K562 (cell line): ENCODE measurements around the gene GTPBP1. TPM values are rescaled to one million over a fixed set of nuclear protein-coding genes. Genes with fewer than 3 reads are reported as not detected.

Experiments
- ATF3 ChIP-seq, 2 experiments: fragments of 450-650 bp in 1 of 2; sonication (generic) in 1 of 2; formaldehyde crosslinking in 1 of 2; IDR thresholded peaks in 1 of 2; conservative IDR thresholded peaks in 1 of 2; 2 replicates each; pipeline versions ENCODE4 v1.6.1 to v1.8.1; 2016 to 2023; ENCODE audit warnings: mild to moderate bottlenecking in 2 of 2, moderate library complexity in 2 of 2, inconsistent platforms in 1 of 2, missing genetic modification reagents in 1 of 2
- CHD7 ChIP-seq: fragments of 200-600 bp; sonication (generic); IDR thresholded peaks from one replicate; pipeline ENCODE4 v1.6.1; 2012; ENCODE audit warnings: mild to moderate bottlenecking, low read depth, low read length, inconsistent platforms
- EGR1 ChIP-seq: fragments of 450-650 bp; conservative IDR thresholded peaks from 2 replicates; pipeline ENCODE4 v1.6.1; 2017; ENCODE audit warnings: mild to moderate bottlenecking
- ETV5 ChIP-seq: sonication (generic); formaldehyde crosslinking; IDR thresholded peaks from 2 replicates; pipeline ENCODE4 v1.4.0; 2020; ENCODE audit warnings: low read depth, mild to moderate bottlenecking, missing genetic modification reagents
- KDM5B ChIP-seq: fragments of 200-600 bp; sonication (generic); IDR thresholded peaks from 2 replicates; pipeline ENCODE4 v1.6.1; 2012; ENCODE audit warnings: low read depth, mild to moderate bottlenecking, moderate library complexity, low read length, control low read depth, inconsistent platforms; ENCODE audit not compliant: insufficient replicate concordance
- POLR2AphosphoS2 ChIP-seq: IDR thresholded peaks from 2 replicates; pipeline ENCODE4 v1.6.1; 2012; ENCODE audit warnings: low read length, improper control_type of control experiment
- TEAD1 ChIP-seq, 2 experiments: fragments of 450-650 bp in 1 of 2; sonication (generic) in 1 of 2; formaldehyde crosslinking; IDR thresholded peaks; 2 replicates each; pipeline versions ENCODE4 v1.4.0 to v1.8.0; 2020 to 2022; ENCODE audit warnings: mild to moderate bottlenecking in 2 of 2, missing genetic modification reagents in 1 of 2
- polyA plus RNA-seq, 8 experiments: library from polyadenylated mRNA; depleted of rRNA in 4 of 8; stranded (reverse) in 5 of 8; unstranded in 3 of 8; fragments of >200 nt; fragmentation: Nextera tagmentation in 2 of 8; fragmentation: Illumina TruSeq in 1 of 8; extraction: Ambion mirVana in 2 of 8; extraction: Trizol in 1 of 8; gene quantifications; 2 replicates each; pipeline versions ENCODE4 v1.2.1 to v1.2.3, GENCODE V29; 2011 to 2014; ENCODE audit warnings: inconsistent platforms in 1 of 8, missing spikeins in 1 of 8
- total RNA-seq, 7 experiments: library from RNA; depleted of rRNA in 6 of 7; stranded (reverse); fragments of >200 nt in 6 of 7; fragmentation: Illumina TruSeq in 2 of 7; extraction: Trizol in 2 of 7; gene quantifications; 2 replicates each; pipeline versions ENCODE4 v1.2.1 to v1.2.3, GENCODE V29; 2011 to 2021; ENCODE audit warnings: low replicate concordance in 1 of 7
- TF ChIP-seq, protein P1 (sequence below): fragments of 250-450 bp; sonication (Bioruptor Pico); IDR thresholded peaks from 2 replicates; pipeline ENCODE4 v1.8.0; 2021; ENCODE audit warnings: moderate library complexity, mild to moderate bottlenecking, inconsistent platforms
- TF ChIP-seq, protein P2 (sequence below): fragments of 250-450 bp; sonication (Bioruptor Pico); IDR thresholded peaks from 2 replicates; pipeline ENCODE4 v1.8.0; 2022; ENCODE audit warnings: inconsistent platforms
- TF ChIP-seq, protein P3 (sequence below): sonication (generic); formaldehyde crosslinking; IDR thresholded peaks from 2 replicates; pipeline ENCODE4 v1.8.1; 2023; ENCODE audit warnings: mild to moderate bottlenecking, missing genetic modification reagents

GTPBP1 gene
- total and polyA plus RNA-seq, 9 of the 15 experiments (the other 6 are each of a cell fraction or from before 2014, with no cell fraction given): 0.83 to 53.2 (median 23.3) TPM

- TF ChIP-seq ATF3 (IDR thresholded peaks at IDR 0.05): no peak
- no peak for TF ChIP-seq ATF3 (CRISPR knock-in tag; conservative IDR thresholded peaks at IDR 0.05)
- peak; percentile 25 for TF ChIP-seq KDM5B
- TF ChIP-seq CHD7: no peak
- no peak for TF ChIP-seq POLR2AphosphoS2
- TF ChIP-seq TEAD1 (CRISPR knock-in tag; IDR thresholded peaks at IDR 0.05): 0 out of 4 replicates have a peak, but pooled peaks of 1 of the 2 experiments have one; percentile 31
- TF ChIP-seq, protein P1, sequence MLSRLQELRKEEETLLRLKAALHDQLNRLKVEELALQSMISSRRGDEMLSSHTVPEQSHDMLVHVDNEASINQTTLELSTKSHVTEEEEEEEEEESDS (CRISPR knock-in tag): no peak
- TF ChIP-seq EGR1: peak; percentile 73
- TF ChIP-seq, protein P2, sequence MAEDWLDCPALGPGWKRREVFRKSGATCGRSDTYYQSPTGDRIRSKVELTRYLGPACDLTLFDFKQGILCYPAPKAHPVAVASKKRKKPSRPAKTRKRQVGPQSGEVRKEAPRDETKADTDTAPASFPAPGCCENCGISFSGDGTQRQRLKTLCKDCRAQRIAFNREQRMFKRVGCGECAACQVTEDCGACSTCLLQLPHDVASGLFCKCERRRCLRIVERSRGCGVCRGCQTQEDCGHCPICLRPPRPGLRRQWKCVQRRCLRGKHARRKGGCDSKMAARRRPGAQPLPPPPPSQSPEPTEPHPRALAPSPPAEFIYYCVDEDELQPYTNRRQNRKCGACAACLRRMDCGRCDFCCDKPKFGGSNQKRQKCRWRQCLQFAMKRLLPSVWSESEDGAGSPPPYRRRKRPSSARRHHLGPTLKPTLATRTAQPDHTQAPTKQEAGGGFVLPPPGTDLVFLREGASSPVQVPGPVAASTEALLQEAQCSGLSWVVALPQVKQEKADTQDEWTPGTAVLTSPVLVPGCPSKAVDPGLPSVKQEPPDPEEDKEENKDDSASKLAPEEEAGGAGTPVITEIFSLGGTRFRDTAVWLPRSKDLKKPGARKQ: no peak
- no peak for TF ChIP-seq ETV5 (CRISPR knock-in tag)
- TF ChIP-seq, protein P3, sequence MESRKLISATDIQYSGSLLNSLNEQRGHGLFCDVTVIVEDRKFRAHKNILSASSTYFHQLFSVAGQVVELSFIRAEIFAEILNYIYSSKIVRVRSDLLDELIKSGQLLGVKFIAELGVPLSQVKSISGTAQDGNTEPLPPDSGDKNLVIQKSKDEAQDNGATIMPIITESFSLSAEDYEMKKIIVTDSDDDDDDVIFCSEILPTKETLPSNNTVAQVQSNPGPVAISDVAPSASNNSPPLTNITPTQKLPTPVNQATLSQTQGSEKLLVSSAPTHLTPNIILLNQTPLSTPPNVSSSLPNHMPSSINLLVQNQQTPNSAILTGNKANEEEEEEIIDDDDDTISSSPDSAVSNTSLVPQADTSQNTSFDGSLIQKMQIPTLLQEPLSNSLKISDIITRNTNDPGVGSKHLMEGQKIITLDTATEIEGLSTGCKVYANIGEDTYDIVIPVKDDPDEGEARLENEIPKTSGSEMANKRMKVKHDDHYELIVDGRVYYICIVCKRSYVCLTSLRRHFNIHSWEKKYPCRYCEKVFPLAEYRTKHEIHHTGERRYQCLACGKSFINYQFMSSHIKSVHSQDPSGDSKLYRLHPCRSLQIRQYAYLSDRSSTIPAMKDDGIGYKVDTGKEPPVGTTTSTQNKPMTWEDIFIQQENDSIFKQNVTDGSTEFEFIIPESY (CRISPR knock-in tag): no peak
Measured at GRCh38 chr22:38755911-38756532, 50.3 kb downstream of the GTPBP1 start, which contains the start of gene SUN2 (continued).
